Endothelial cell of coronary artery (primary cell): ENCODE measurements around the gene SMIM23. TPM values are rescaled to one million over a fixed set of nuclear protein-coding genes. Genes with fewer than 3 reads are reported as not detected.

ENCODE experiments used
- total RNA-seq: library from RNA; depleted of rRNA; stranded (reverse); fragments of >200 nt; gene quantifications from 2 replicates; pipeline ENCODE4 v1.2.3, GENCODE V29; 2014

The SMIM23 gene
- not detected in 2 replicates for total RNA-seq

GRCh38 chr5:171785517-171785916 lies at the start of gene SMIM23:
TSS of gene SMIM23 (plus strand) at chr5:171785817. CDS start at chr5:171785872, 55 bp downstream.

Other genes with a start within 250 kb of the SMIM23 start
- 58.6 and 77.2 TPM in 2 replicates for gene FBXW11, start 220.8 kb downstream of the SMIM23 start, total RNA-seq